HEK293T (cell line): ENCODE results near the gene RNF32.
A peak's percentile ranks its signal among the peaks of the same experiment; 100 is the strongest.
"Not testable (repeated sequence)": the region's sequence is repeated elsewhere in the genome, so short reads cannot be mapped to it uniquely, and the experiment has no call there.

Source experiments
- CTCF ChIA-PET: fragments of 350-600 bp; formaldehyde crosslinking; extraction: SDS; loops from one replicate; lab custom pipeline; 2021; ENCODE audit warnings: antibody characterized with exemption, inconsistent platforms; lab: Yijun Ruan, JAX
- POLR2A ChIA-PET: fragments of 350-600 bp; formaldehyde crosslinking; extraction: SDS; loops from one replicate; lab custom pipeline; 2020; ENCODE audit warnings: antibody characterized with exemption, inconsistent platforms; lab: Yijun Ruan, JAX
- DNase-seq: peaks from one replicate; pipeline ENCODE4 v3.0.0; 2012; ENCODE audit warnings: mixed read lengths; ENCODE audit errors: extremely low spot score
- ARNT ChIP-seq: fragments of 450-650 bp; IDR thresholded peaks from 2 replicates; pipeline ENCODE4 v1.6.1; 2017; ENCODE audit warnings: mild to moderate bottlenecking
- BHLHE40 ChIP-seq: fragments of 450-650 bp; IDR thresholded peaks from 2 replicates; pipeline ENCODE4 v1.6.1; 2016; ENCODE audit warnings: mild to moderate bottlenecking, moderate library complexity, borderline replicate concordance
- CTBP1 ChIP-seq: fragments of 450-650 bp; IDR thresholded peaks from 2 replicates; pipeline ENCODE4 v1.6.1; 2016; ENCODE audit warnings: borderline replicate concordance
- ELF4 ChIP-seq: fragments of 450-650 bp; IDR thresholded peaks from 2 replicates; pipeline ENCODE4 v1.6.1; 2017; ENCODE audit warnings: antibody characterized with exemption
- FOXA1 ChIP-seq: fragments of 450-650 bp; IDR thresholded peaks from 2 replicates; pipeline ENCODE4 v1.6.1; 2016; ENCODE audit warnings: mild to moderate bottlenecking
- FOXK2 ChIP-seq: fragments of 450-650 bp; IDR thresholded peaks from 2 replicates; pipeline ENCODE4 v1.6.1; 2016; ENCODE audit warnings: mild to moderate bottlenecking
- FOXM1 ChIP-seq: fragments of 450-650 bp; IDR thresholded peaks from 2 replicates; pipeline ENCODE4 v1.6.1; 2017; ENCODE audit warnings: mild to moderate bottlenecking, borderline replicate concordance
- HDGF ChIP-seq: fragments of 450-650 bp; IDR thresholded peaks from 2 replicates; pipeline ENCODE4 v1.6.1; 2017; ENCODE audit warnings: antibody characterized with exemption, borderline replicate concordance
- L3MBTL2 ChIP-seq: fragments of 450-650 bp; conservative IDR thresholded peaks from 2 replicates; pipeline ENCODE4 v1.6.1; 2016; ENCODE audit warnings: mild to moderate bottlenecking
- LEF1 ChIP-seq: fragments of 450-650 bp; IDR thresholded peaks from 2 replicates; pipeline ENCODE4 v1.6.1; 2017; ENCODE audit warnings: mild to moderate bottlenecking, borderline replicate concordance
- NFRKB ChIP-seq: fragments of 450-650 bp; IDR thresholded peaks from 2 replicates; pipeline ENCODE4 v1.6.1; 2016; ENCODE audit warnings: mild to moderate bottlenecking, moderate library complexity
- SP1 ChIP-seq: fragments of 450-650 bp; IDR thresholded peaks from 2 replicates; pipeline ENCODE4 v1.6.1; 2017
- SUZ12 ChIP-seq: fragments of 450-650 bp; IDR thresholded peaks from 2 replicates; pipeline ENCODE4 v1.6.1; 2016; ENCODE audit warnings: mild to moderate bottlenecking
- TARDBP ChIP-seq: fragments of 450-650 bp; IDR thresholded peaks from 2 replicates; pipeline ENCODE4 v1.6.1; 2016
- ZNF384 ChIP-seq: fragments of 450-650 bp; IDR thresholded peaks from 2 replicates; pipeline ENCODE4 v1.6.1; 2016
- TF ChIP-seq, protein P1 (sequence below): fragments of 450-650 bp; IDR thresholded peaks from 2 replicates; pipeline ENCODE4 v1.6.1; 2016

RNF32 gene

DNA sequence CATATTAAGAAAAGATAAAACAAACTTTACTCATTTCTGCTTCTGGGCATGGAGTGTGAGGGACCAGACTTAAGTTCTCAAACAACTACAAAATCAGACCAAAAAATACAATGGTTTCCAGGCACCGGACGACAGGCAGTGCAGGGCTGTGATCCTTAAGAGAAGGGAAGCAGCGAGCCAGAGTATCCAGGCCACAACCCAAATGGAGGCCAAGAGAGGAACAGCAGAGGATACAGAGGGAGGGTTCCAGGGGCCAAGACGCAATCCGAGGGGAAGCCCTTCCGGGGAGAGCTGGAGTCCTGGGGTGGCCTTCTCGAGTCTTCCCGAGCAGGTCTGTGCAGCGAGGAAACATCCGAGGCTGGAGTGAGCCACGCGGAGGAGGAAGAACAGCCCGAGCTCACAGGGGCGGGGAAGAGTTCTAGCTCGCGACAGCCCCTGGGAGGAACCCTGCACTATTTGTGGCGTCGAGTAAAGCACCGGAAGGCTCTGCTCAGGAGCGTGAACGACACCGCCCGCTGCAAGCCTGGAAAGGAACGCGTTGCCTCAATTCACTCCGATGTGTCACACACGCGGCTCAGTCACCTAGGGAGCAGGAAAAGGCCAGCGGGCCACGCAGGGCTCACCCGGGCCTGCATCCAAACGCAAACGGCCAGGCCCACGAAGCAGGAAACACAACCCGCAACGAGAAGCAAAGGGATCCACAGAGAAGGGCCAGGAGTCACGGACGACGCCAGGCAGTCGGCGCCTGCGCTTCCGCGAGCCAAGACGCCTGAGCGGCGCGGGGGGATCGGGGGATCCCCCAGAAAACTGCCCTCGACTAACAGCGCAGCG, 933 bp upstream of the RNF32 start:
- POLR2A ChIA-PET = no interaction called here
- CTCF ChIA-PET = no interaction called here
- no peak for DNase-seq
- TF ChIP-seq, protein P1, sequence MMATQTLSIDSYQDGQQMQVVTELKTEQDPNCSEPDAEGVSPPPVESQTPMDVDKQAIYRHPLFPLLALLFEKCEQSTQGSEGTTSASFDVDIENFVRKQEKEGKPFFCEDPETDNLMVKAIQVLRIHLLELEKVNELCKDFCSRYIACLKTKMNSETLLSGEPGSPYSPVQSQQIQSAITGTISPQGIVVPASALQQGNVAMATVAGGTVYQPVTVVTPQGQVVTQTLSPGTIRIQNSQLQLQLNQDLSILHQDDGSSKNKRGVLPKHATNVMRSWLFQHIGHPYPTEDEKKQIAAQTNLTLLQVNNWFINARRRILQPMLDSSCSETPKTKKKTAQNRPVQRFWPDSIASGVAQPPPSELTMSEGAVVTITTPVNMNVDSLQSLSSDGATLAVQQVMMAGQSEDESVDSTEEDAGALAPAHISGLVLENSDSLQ = no peak
- no peak for TF ChIP-seq ZNF384
- TF ChIP-seq ARNT = no peak
- TF ChIP-seq FOXK2 = no peak
- no peak for TF ChIP-seq SUZ12
- no peak for TF ChIP-seq TARDBP
- no peak for TF ChIP-seq FOXA1
- no peak for TF ChIP-seq LEF1
- TF ChIP-seq SP1 = no peak
- TF ChIP-seq HDGF = no peak
- TF ChIP-seq BHLHE40 = no peak
- TF ChIP-seq FOXM1 = no peak
- TF ChIP-seq L3MBTL2 = no peak

DNA sequence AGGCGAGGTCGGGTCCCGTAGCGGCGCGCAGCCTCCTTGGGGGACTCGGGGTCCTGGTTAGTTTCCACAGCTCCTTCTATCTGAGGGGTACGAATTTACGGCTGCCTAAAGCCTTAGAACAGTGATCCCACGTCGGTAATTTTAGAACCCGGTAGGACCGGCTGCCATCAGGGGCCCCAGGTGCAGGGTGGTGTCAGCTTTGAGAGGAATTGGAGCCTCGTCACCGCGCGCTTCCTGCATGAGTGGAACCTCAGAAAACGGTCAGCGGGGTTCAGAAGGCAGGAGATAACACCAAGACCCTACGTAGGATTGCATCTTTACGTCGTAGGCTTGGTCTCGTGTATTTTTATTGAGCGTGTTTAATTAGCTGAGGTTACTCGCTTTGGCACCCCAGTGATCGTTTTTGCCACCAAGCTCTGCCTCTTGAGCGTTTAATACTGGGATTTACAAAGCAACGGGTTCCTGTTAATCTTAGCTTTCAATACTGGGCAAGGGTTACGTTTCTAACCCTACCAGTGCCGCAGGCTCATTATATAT, 443 bp downstream of the RNF32 start:
- POLR2A ChIA-PET = interaction anchor here (1.1 to 1.3 kb wide), 3 partner anchors 11 to 252 kb away, joined by 3 to 4 read pairs (median 3); partner anchors contain the start of gene LMBR1
- CTCF ChIA-PET = no interaction called here
- DNase-seq = no peak
- TF ChIP-seq NFRKB = no peak
- no peak for TF ChIP-seq CTBP1
- no peak for TF ChIP-seq SUZ12
- TF ChIP-seq HDGF = no peak
- TF ChIP-seq, protein P1 = no peak
- no peak for TF ChIP-seq FOXA1
- TF ChIP-seq LEF1 = no peak
- TF ChIP-seq ARNT = no peak

DNA sequence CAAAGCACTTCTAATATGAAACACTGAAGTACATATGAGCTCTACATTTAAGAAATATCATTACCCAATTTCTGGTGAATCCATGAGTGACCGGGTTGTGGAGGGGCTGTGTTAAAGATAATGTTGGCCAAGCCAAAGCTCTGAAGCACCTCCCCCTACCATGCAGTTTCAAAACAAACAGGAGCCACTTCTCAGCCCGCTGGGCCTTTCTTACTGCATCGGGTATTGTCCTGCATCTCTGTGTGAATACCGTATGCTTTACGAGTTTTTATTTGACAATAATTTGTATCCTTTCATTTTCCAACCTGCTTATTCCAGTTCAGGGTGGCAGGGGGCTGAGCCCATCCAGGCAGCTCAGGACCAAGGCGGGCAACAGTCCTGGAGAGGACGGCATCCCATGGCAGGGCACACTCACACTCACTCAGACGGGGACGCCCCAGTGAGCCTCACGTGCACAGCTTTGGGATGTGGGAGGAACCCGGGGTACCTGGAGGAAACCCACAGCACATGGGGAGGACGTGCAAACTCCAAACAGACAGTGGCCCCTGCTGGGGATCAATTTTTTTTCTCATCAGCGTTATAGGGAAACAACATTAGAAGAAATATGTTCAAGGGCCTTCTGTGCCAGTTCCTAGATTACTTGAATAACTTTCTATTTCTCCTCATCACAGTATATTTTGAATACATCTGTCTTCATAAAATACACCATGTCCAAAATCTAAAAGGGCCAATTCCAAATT, 1.9 kb downstream of the RNF32 start:
- ChIA-PET POLR2A (interaction anchor here (1.1 kb wide), 1 partner anchor 74 kb away, joined by 3 read pairs; no protein-coding TSS in a partner anchor), CTCF (no interaction called here)
- no peak for DNase-seq
- TF ChIP-seq ZNF384 (no peak), BHLHE40 (no peak), SUZ12 (no peak), CTBP1 (no peak), L3MBTL2 (no peak), LEF1 (no peak), NFRKB (no peak), HDGF (no peak), FOXA1 (no peak), SP1 (no peak), TARDBP (no peak), ARNT (no peak), FOXK2 (no peak), ELF4 (no peak), FOXM1 (no peak)
- TF ChIP-seq, protein P1 = no peak

GRCh38 chr7:156647330-156647729, 6.8 kb downstream of the RNF32 start:
- POLR2A ChIA-PET, DNase-seq, CTCF ChIA-PET: not testable (repeated sequence)

GRCh38 chr7:156650042-156650441, 9.5 kb downstream of the RNF32 start:
- ChIA-PET POLR2A (no interaction called here), CTCF (interaction anchor here (0.6 kb wide), 2 partner anchors 20 to 114 kb away, joined by 3 to 4 read pairs; no protein-coding TSS in a partner anchor)
- TF ChIP-seq SP1 (no peak), LEF1 (no peak), SUZ12 (no peak), NFRKB (no peak)
- TF ChIP-seq, protein P1 = no peak
- DNase-seq = peak; percentile 41
